Panc1 (cell line): ENCODE measurements around the gene DBX2.

Experiments used
- CTCF ChIP-seq: fragments of 450-650 bp; IDR thresholded peaks from 2 replicates; pipeline ENCODE4 v1.5.1; 2017; ENCODE audit warnings: mild to moderate bottlenecking
- POLR2AphosphoS5 ChIP-seq: IDR thresholded peaks from 2 replicates; pipeline ENCODE4 v1.6.1; 2012; ENCODE audit warnings: mild to moderate bottlenecking, low read depth, low read length, moderate library complexity
- SIN3A ChIP-seq: IDR thresholded peaks from 2 replicates; pipeline ENCODE4 v1.6.1; 2012; ENCODE audit warnings: low read depth, mild to moderate bottlenecking, low read length, moderate library complexity, borderline replicate concordance; ENCODE audit not compliant: insufficient read depth

- TF ChIP-seq CTCF, result no peak
- no peak for TF ChIP-seq SIN3A
- TF ChIP-seq POLR2AphosphoS5, result no peak
Measured at GRCh38 chr12:44968965-44969364, 81.9 kb downstream of the DBX2 start.
